Right atrium auricular region (tissue), 2 donors: ENCODE results near the gene ADGRD1. TPM values are rescaled to one million over a fixed set of nuclear protein-coding genes. Genes with fewer than 3 reads are reported as not detected.

ENCODE experiments used
- DNase-seq: peaks from one replicate; pipeline ENCODE4 v3.0.0-alpha.2; 2019; ENCODE audit warnings: low spot score
- H3K27ac ChIP-seq, 2 donors: fragments of 200-600 bp; sonication (generic); 1 replicate in 1 of 2; 2 replicates in 1 of 2; pipeline ENCODE4 v1.5.1; 2016 to 2019
- H3K27me3 ChIP-seq, 2 donors: fragments of 200-600 bp; sonication (generic); one replicate each; pipeline versions ENCODE4 v1.5.1 to v1.6.0; 2017 to 2019
- H3K36me3 ChIP-seq: fragments of 200-600 bp; sonication (generic); one replicate; pipeline ENCODE4 v1.5.1; 2016
- H3K4me1 ChIP-seq, 2 donors: fragments of 200-600 bp; sonication (generic); one replicate each; pipeline versions ENCODE4 v1.5.1 to v1.6.0; 2017 to 2019
- H3K4me3 ChIP-seq, 2 donors: fragments of 200-600 bp; sonication (generic); 1 replicate in 1 of 2; 2 replicates in 1 of 2; pipeline ENCODE4 v1.5.1; 2017 to 2019; ENCODE audit warnings: mild to moderate bottlenecking in 1 of 2, moderate library complexity in 1 of 2
- H3K9me3 ChIP-seq, 2 donors: fragments of 200-600 bp; sonication (generic); one replicate each; pipeline ENCODE4 v1.5.1; 2019
- total RNA-seq, 2 donors: library from RNA; depleted of rRNA; stranded (reverse); fragments of >200 nt; gene quantifications; one replicate each; pipeline ENCODE4 v1.1.0, GENCODE V29; 2016
- TF ChIP-seq, protein P1 (sequence below), 2 donors: fragments of 200-600 bp; sonication (generic); IDR thresholded peaks; one replicate each; pipeline ENCODE4 v1.5.1; 2019; ENCODE audit warnings: antibody characterized with exemption in 2 of 2

Gene ADGRD1
- total RNA-seq, 2 donors from 2014 or later: 120 to 168 TPM

DNA sequence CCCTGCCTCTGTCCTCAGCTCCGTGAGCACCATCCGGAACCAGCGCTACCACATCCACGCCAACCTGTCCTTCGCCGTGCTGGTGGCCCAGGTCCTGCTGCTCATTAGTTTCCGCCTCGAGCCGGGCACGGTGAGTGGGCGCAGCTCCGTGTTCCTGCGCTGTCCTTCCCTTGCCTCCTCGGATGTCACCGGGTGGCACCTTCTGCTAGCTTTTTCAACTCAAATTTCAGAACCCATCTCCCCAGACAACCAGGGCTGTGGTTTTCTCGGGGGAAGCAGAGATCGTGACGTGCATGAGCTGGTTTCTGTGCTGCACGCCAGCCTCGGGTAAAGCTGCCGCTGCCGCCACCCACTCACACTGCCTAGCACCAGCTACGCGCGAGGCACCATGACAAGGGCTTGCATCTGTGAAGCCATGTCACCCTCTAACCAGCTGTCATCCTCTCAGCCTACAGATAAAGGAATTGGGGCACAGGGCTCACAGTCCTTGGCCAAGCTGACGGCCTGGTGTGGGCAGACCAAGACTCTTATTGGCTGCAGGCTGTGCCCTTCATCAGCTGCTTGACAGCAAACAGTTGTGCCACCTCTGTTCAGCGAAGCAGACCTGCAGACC is 152.1 kb downstream of the ADGRD1 start:
- no peak for DNase-seq
- H3K36me3 ChIP-seq: peaks cover 41% of the 10 kb centered on the region
- no peaks in the 10 kb centered on the region for H3K9me3 ChIP-seq
- H3K27ac ChIP-seq: no peak overlapping the region
- TF ChIP-seq, protein P1, sequence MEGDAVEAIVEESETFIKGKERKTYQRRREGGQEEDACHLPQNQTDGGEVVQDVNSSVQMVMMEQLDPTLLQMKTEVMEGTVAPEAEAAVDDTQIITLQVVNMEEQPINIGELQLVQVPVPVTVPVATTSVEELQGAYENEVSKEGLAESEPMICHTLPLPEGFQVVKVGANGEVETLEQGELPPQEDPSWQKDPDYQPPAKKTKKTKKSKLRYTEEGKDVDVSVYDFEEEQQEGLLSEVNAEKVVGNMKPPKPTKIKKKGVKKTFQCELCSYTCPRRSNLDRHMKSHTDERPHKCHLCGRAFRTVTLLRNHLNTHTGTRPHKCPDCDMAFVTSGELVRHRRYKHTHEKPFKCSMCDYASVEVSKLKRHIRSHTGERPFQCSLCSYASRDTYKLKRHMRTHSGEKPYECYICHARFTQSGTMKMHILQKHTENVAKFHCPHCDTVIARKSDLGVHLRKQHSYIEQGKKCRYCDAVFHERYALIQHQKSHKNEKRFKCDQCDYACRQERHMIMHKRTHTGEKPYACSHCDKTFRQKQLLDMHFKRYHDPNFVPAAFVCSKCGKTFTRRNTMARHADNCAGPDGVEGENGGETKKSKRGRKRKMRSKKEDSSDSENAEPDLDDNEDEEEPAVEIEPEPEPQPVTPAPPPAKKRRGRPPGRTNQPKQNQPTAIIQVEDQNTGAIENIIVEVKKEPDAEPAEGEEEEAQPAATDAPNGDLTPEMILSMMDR (IDR thresholded peaks at IDR 0.05): no peak
- H3K4me3 ChIP-seq: no peak overlapping the region
- peaks cover 0 to 14% of the 10 kb centered on the region in 2 donors for H3K4me1 ChIP-seq
- no peaks in the 10 kb centered on the region for H3K27me3 ChIP-seq

DNA sequence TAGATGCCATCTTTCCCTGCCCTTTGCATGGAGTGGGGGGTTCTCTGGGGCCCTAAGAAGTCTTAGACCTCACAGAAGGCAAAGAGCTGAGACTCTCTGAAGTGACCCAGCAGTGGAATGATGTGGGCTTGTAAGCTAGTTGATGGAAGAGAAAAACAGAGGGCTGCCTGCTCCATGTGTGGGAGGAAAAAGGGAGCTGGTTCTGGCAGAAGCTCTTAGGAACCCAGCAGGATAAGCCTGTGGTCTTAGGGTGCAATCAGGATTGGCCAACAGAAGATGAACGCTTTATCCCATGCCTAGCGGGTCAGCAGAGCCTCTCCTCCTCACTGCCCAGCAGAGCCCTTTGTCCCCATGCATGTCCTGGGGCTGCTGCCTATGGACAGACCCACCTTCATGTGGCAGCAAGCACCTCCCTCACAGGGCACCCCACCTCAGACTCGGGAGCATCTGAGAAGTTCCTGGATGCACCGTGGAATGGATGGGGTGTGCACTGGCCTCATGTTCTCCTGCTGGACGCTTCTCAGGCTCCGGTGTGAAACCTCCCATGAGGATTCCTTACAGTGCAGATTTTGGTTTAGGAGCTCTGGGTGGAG is 152.7 kb downstream of the ADGRD1 start:
- H3K4me1 ChIP-seq: peaks cover 0 to 14% of the 10 kb centered on the region in 2 donors
- H3K27me3 ChIP-seq: no peaks in the 10 kb centered on the region
- DNase-seq: no peak

DNA sequence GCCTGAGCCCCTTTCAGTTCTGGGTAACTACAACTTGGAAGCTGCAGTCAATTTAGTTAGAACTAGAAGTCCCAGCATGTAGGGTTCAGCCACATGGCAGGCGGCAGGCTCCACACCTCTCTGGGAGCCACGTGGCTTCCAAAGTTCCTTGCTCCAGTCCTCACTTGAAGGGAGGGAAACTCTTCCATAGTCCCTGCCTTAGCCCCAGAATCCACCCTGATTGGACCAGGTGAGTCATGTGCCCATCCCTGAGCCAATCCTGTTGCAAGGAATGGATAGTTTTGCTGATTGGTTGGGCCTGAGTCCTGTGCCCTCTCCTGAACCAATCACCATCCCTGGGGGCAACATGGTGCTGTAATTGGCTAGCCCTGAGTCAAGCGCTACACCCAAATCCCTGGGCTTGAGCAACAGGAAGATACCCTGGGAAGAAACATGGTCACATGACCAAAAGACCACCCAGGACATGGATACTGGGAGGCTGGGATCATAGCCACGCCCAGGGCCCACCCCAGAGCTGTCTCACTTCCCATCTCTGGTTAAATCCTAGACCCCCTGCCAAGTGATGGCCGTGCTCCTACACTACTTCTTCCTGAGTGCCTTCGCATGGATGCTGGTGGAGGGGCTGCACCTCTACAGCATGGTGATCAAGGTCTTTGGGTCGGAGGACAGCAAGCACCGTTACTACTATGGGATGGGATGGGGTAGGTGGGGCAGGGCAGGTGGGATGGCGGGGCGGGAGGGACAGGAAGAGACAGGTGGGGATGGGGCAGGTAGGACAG is 154.7 kb downstream of the ADGRD1 start:
- Histone ChIP-seq H3K36me3 (peaks cover 50% of the 10 kb centered on the region), H3K4me1 (peaks cover 0 to 25% of the 10 kb centered on the region in 2 donors), H3K27me3 (no peaks in the 10 kb centered on the region), H3K9me3 (no peaks in the 10 kb centered on the region), H3K27ac (no peak overlapping the region), H3K4me3 (no peak overlapping the region)
- no peak for DNase-seq
- TF ChIP-seq, protein P1 (IDR thresholded peaks at IDR 0.05): no peak

More for the DNA sequence above, 152.7 kb downstream of the ADGRD1 start:
- peaks cover 47% of the 10 kb centered on the region for H3K36me3 ChIP-seq
- H3K9me3 ChIP-seq: no peaks in the 10 kb centered on the region
- H3K4me3 ChIP-seq: no peak overlapping the region
- TF ChIP-seq, protein P1 (IDR thresholded peaks at IDR 0.05): no peak
- H3K27ac ChIP-seq: no peak overlapping the region

DNA sequence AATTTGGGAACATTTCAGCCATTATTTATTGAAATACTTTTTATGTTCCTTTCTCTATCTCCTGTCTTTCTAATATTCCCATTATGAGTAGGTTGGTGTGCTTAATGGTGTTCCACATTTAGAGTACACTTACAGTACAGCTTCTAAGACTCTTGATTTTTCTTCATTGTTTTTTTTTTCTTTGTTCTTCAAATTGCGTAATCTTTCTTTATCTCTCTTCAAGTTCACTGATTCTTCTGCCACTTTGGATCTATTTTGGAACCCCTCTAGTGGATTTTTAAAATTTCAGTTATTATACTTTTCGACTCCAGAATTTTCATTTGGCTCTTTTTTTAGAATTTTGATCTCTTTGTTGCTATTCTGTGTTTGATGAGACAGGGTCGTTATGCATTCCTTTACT is 157.7 kb downstream of the ADGRD1 start:
- TF ChIP-seq, protein P1 (IDR thresholded peaks at IDR 0.05): no peak
- DNase-seq: no peak
- H3K9me3 ChIP-seq: no peaks in the 10 kb centered on the region
- peaks cover 0 to 39% of the 10 kb centered on the region in 2 donors for H3K4me1 ChIP-seq
- H3K36me3 ChIP-seq: peaks cover 43% of the 10 kb centered on the region
- no peak overlapping the region for H3K27ac ChIP-seq
- H3K4me3 ChIP-seq: no peak overlapping the region
- H3K27me3 ChIP-seq: no peaks in the 10 kb centered on the region

DNA sequence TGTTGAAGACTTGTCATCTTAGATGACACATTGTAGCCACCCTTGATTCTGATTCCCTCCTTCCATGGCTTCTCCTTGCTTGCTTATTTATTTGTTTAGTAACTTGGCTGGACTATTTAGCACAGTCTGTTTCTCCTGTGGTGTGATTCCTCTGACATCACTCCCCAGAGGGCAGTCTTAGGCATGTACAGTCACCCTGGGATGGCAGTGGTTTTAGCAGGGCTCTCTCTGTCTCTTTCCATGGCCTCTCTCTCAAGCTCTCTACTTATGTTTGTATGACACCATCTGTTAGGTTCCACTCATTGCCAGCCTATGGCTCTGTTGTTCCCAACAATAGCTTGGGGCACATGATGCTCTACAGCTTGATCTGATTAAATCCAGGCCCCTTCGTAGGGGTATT is 158.3 kb downstream of the ADGRD1 start:
- H3K4me1 ChIP-seq: peaks cover 0 to 43% of the 10 kb centered on the region in 2 donors
- TF ChIP-seq, protein P1 (IDR thresholded peaks at IDR 0.05): no peak
- no peaks in the 10 kb centered on the region for H3K9me3 ChIP-seq
- H3K4me3 ChIP-seq: no peak overlapping the region
- H3K27me3 ChIP-seq: no peaks in the 10 kb centered on the region
- H3K27ac ChIP-seq: peak overlapping the region in 1 of 2 donors; percentile 46
- H3K36me3 ChIP-seq: peaks cover 39% of the 10 kb centered on the region
- no peak for DNase-seq
